ENCODE measurements around the gene RBM28. TPM values are rescaled to one million over a fixed set of nuclear protein-coding genes. Genes with fewer than 3 reads are reported as not detected.

The RBM28 gene
- total RNA-seq, 1 experiment from 2014 or later = 52.7 TPM

GRCh38 chr7:128379900-128380479 lies 36.3 kb upstream of the RBM28 start:
- DNase-seq (ENCODE audit: low read depth, low spot score) = no peak
- in situ Hi-C loops (cut with HindIII; ENCODE audit: low pct_unique_long_range_greater_than_20kb, low sequenced_read_pairs) = no loop called here

DNA sequence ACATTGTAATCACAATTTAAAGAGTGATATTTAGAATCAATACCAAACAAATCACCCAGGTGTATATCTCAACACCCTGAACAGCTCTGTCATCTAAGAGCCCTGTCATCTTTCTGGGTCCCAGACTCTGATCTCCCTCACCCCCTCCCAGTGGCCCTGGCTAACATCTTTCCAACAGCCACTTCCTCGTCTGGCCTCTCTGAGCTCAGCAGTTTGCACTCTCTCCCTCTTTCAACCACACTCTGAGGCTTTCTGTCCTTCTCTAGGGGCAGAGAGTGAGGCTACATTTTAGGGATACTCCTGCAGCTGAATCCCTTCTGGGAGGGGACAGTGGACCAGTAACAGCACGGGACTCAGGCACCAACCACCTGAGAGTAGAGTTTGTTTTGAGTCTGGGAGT lies 34.9 kb upstream of the RBM28 start:
- DNase-seq (ENCODE audit: low read depth, low spot score) = no peak
- in situ Hi-C loops (cut with HindIII; ENCODE audit: low pct_unique_long_range_greater_than_20kb, low sequenced_read_pairs) = no loop called here

DNA sequence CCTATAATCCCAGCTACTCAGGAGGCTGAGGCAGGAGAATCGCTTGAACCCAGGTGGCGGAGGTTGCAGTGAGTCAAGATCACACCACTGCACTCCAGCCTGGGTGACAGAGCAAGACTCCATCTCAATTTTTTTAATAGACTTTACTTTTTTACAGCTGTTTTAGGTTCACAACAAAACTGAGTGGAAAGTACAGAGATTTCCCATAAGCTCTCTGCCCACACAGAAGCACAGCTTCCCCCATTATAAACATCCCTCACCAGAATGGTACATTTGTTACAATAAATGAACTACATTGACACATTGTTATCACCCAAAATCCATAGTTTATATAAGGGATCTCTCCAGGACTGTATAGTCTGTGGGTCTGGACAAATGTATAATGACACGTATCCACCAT lies 32.4 kb upstream of the RBM28 start:
- in situ Hi-C loops (cut with HindIII; ENCODE audit: low pct_unique_long_range_greater_than_20kb, low sequenced_read_pairs) = no loop called here
- no peak for DNase-seq (ENCODE audit: low read depth, low spot score)

DNA sequence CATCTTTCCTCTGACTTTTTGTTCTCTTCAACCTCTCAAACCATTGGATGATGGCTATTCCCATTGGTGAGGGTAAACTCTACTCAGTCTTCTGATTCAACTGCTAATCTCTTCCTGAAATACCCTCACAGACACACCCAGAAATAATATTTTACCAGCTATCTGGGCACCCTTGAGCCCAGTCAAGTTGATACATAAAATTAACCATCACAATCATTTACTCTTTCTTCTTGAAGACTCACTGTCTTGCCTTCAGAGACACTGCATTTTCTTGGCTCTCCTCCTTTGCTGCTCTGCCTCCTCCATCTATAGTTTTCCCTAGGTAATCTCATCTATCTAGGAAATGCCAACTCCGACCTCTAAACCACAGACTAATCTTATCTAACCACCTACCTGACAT lies 30.3 kb upstream of the RBM28 start:
- in situ Hi-C loops (cut with HindIII; ENCODE audit: low pct_unique_long_range_greater_than_20kb, low sequenced_read_pairs) = no loop called here
- DNase-seq (ENCODE audit: low read depth, low spot score) = no peak

GRCh38 chr7:128373606-128374005 lies 29.9 kb upstream of the RBM28 start:
- in situ Hi-C loops (cut with HindIII; ENCODE audit: low pct_unique_long_range_greater_than_20kb, low sequenced_read_pairs) = no loop called here
- DNase-seq (ENCODE audit: low read depth, low spot score) = no peak

GRCh38 chr7:128370491-128370890 lies 26.8 kb upstream of the RBM28 start:
- in situ Hi-C loops (cut with HindIII; ENCODE audit: low pct_unique_long_range_greater_than_20kb, low sequenced_read_pairs) = no loop called here
- no peak for DNase-seq (ENCODE audit: low read depth, low spot score)

GRCh38 chr7:128366986-128367385 lies 23.3 kb upstream of the RBM28 start:
- no peak for DNase-seq (ENCODE audit: low read depth, low spot score)
- in situ Hi-C loops (cut with HindIII; ENCODE audit: low pct_unique_long_range_greater_than_20kb, low sequenced_read_pairs) = no loop called here

DNA sequence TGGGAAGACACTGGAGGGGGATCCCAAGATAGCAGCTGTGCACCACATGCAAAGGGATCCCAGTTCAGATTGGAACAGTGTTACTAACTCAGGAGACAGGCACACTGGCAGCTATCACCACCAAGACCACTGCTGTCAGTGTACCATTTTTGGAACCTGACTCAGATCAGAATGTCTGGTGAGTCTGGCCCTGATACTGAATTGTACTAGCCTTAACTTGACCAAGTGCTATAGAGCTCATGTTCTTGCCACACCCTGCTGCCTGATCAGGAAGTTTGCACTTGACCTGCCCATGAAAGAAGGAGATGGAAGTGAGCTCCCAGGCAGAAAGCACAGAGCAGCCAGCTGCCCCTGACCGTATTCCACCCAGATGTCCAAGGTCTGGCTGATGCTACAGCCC lies 22.6 kb upstream of the RBM28 start:
- no peak for DNase-seq (ENCODE audit: low read depth, low spot score)
- in situ Hi-C loops (cut with HindIII; ENCODE audit: low pct_unique_long_range_greater_than_20kb, low sequenced_read_pairs) = no loop called here

DNA sequence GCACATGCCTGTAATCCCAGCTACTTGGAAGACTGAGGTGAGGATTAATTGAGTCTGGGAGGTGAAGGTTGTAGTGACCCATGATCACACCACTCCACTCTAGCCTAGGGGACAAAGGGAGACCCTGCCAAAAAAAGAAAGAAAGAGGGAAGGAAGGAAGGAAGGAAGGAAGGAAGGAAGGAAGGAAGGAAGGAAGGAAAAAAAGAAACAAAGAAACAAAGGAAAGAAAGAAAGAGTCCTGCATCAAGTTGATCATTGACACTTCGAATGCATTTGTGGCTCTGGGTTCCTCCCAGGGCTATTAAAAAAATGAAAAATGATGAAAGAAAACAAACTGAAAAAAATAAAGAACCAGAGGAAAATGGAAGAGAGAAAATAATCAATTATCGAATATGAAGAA lies 21.7 kb upstream of the RBM28 start:
- in situ Hi-C loops (cut with HindIII; ENCODE audit: low pct_unique_long_range_greater_than_20kb, low sequenced_read_pairs) = no loop called here
- DNase-seq (ENCODE audit: low read depth, low spot score) = no peak

GRCh38 chr7:128364166-128364870 lies 20.6 kb upstream of the RBM28 start:
- in situ Hi-C loops (cut with HindIII; ENCODE audit: low pct_unique_long_range_greater_than_20kb, low sequenced_read_pairs) = no loop called here
- DNase-seq (ENCODE audit: low read depth, low spot score) = no peak

- no peak for DNase-seq (ENCODE audit: low read depth, low spot score)
- in situ Hi-C loops (cut with HindIII; ENCODE audit: low pct_unique_long_range_greater_than_20kb, low sequenced_read_pairs) = no loop called here
Observed at GRCh38 chr7:128363261-128363721, 19.6 kb upstream of the RBM28 start.

- in situ Hi-C loops (cut with HindIII; ENCODE audit: low pct_unique_long_range_greater_than_20kb, low sequenced_read_pairs) = no loop called here
- no peak for DNase-seq (ENCODE audit: low read depth, low spot score)
Observed at GRCh38 chr7:128362670-128363069, 19.0 kb upstream of the RBM28 start.

GRCh38 chr7:128361411-128362379 lies 18.0 kb upstream of the RBM28 start, which contains the start of gene PRRT4:
Gene PRRT4, minus strand, starts transcription at chr7:128361690.
- no peak for DNase-seq (ENCODE audit: low read depth, low spot score)
- in situ Hi-C loops (cut with HindIII; ENCODE audit: low pct_unique_long_range_greater_than_20kb, low sequenced_read_pairs) = no loop called here

DNA sequence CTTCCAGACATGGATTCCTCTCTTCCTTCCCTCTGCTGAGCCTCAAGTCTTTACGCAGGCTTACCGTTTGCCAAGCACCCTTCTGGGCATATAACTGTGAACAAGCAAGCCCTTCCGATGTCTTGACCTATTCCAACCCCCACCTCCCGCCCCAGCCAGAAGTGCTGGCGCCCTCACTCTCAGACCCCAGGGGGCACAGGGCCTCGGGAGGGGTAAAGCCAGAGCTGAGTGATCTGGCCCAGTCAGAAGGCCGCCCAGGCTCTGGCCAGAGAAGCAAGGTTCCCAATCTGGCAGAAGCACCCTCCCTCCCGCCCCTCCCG lies 16.6 kb upstream of the RBM28 start:
- DNase-seq (ENCODE audit: low read depth, low spot score) = no peak
- in situ Hi-C loops (cut with HindIII; ENCODE audit: low pct_unique_long_range_greater_than_20kb, low sequenced_read_pairs) = no loop called here

- in situ Hi-C loops (cut with HindIII; ENCODE audit: low pct_unique_long_range_greater_than_20kb, low sequenced_read_pairs) = no loop called here
- no peak for DNase-seq (ENCODE audit: low read depth, low spot score)
Observed at GRCh38 chr7:128359939-128360338, 16.2 kb upstream of the RBM28 start.

GRCh38 chr7:128359336-128359735 lies 15.6 kb upstream of the RBM28 start:
- DNase-seq (ENCODE audit: low read depth, low spot score) = no peak
- in situ Hi-C loops (cut with HindIII; ENCODE audit: low pct_unique_long_range_greater_than_20kb, low sequenced_read_pairs) = no loop called here

- no peak for DNase-seq (ENCODE audit: low read depth, low spot score)
- in situ Hi-C loops (cut with HindIII; ENCODE audit: low pct_unique_long_range_greater_than_20kb, low sequenced_read_pairs) = no loop called here
Observed at GRCh38 chr7:128358233-128358632, 14.5 kb upstream of the RBM28 start.

DNA sequence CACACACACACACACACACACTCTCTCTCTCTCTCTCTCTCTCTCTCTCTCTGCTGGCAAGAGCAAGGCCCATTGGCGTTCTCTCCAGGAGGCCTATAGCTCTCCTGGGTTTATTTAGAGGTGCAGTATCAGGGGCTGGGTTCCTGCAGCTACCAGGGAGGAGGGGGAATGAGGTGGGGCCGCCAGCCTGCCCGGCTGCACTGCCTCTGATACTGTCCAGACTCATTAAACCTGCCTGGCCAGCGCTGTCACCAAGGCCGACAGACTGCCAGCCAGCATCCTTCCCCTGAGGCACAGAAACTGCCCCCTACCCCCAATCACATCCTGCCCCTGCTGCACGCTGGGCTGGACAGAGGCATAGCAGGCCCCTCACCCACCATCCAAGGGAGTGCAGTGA lies 13.5 kb upstream of the RBM28 start:
- DNase-seq (ENCODE audit: low read depth, low spot score) = no peak
- in situ Hi-C loops (cut with HindIII; ENCODE audit: low pct_unique_long_range_greater_than_20kb, low sequenced_read_pairs) = no loop called here

Measured in SK-MEL-5 (cell line).